Stimulated activated CD4-positive, alpha-beta T cell treated with anti-CD3 and anti-CD28 coated beads, Interleukin-4, amount 100 ng/mL, for 1 hour (primary cell): ENCODE data around the gene FAM170B.

ENCODE experiments used
- DNase-seq: peaks from one replicate; pipeline ENCODE4 v3.0.0-alpha.2; 2020

Gene FAM170B

DNA sequence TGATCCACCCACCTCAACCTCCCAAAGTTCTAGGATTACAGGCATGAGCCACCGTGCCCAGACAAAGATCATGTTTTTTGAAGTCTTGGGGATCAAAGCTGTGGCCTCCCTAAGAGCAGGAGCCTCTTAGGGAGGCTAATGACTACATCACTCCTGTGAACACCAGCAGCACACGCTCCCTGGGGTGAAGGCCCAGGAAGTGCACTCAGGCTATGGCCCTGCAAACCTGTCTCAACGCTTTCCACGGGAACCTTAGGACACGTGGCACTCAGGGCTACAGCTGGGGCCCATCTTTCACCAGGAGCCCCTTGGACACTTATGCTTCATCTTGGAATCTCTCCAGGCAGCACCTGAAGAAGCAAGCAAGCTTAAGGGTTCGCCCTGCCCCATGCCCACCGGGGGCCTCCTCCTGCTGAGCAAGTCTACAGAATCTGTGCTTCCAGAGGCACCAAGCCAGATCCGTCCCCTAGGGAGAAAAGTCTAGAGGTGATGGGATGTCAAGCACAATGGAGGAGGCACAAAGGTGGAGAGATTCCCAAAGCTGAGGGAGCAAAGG is 36.9 kb downstream of the FAM170B start:
- DNase-seq: no peak

- no peak for DNase-seq
Measured at GRCh38 chr10:49094646-49095045, 39.2 kb downstream of the FAM170B start.

- no peak for DNase-seq
Measured at GRCh38 chr10:49093922-49094321, 39.9 kb downstream of the FAM170B start.

DNA sequence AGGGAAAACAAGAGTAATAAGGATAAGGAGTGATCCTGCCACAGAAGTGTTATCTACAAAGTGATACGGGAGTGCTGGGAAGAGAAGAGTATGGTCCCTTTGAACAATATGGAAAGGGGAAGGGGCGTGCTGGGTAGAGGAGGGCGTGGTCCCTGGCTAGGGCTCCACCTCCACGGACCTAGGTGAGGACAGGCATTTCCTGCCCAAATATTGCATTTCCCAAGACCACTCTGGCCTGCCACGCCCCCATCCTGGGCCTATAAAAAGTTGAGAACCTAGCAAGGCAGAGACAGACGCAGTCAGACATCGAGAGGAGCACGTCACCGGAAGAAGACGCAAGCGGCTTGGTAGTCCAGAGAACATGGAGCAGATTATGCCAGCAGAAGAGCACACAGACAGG is 41.3 kb downstream of the FAM170B start:
- no peak for DNase-seq

DNA sequence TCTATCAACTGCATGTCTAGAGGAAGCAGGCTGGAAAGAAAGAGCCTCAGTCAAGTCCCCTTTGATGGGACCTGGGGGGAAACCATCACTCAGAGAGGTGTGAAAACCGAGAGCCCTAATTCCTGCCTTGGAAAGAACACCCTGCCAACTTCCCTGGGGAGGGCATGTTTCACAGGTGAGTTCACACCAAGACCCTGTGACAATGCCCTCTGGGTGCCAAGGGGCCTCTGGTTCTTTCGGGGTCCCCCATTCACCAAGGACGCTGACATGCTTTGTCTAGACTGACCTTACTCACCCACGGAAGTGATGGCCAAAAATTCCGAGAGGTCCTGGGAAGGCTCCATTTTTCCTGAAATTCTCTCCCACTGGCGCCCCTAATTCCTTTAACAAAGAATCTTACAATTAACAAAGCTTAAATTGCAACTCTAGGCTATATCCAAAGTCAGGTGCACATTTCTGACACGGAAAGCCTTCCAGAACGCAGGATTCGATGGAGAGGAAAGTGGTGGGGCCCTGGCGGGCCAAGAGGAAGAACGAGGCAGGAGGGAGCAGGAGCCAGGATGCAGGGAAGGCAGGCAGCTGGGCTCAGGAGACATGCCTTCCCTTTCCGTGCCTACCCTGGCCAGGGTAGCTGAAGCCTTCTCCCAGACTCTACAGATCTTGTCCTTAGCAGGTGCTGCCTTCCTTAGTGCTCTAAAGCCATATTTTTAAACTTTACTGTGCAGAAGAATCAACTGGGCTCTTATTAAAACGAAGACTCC is 42.2 kb downstream of the FAM170B start:
- no peak for DNase-seq

DNA sequence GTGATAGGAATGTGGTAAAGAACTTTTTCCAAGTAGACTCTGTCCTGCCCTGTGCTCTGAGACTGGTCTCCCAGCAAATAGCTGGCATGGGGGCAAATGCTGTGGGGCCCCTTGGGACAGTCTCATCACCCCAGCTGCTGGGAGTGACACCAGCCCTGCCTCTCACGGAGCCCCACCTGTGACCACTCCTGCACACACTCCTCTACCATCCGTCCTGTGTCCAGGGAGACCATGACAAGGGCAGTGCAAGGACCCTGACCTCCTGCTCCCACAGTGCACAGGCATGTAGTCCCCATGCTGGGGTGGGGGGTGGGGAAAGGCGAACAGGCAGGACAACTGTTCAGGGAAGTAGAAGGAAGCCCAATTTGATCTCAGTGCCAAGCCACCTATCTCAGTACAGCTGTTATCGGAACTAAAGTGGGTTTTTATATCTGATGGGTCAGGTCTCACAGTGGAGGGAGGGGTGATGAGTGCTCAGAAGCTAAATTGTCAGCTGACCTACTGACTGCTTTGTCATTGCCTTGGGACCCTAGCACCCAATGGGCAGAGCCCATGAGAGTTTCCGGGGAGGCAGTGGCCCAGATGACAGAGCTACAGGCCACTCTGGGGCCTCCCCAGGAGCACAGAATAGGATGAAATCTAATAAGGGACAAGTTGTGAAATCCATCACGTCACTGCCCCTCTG is 43.0 kb downstream of the FAM170B start:
- DNase-seq: no peak

DNA sequence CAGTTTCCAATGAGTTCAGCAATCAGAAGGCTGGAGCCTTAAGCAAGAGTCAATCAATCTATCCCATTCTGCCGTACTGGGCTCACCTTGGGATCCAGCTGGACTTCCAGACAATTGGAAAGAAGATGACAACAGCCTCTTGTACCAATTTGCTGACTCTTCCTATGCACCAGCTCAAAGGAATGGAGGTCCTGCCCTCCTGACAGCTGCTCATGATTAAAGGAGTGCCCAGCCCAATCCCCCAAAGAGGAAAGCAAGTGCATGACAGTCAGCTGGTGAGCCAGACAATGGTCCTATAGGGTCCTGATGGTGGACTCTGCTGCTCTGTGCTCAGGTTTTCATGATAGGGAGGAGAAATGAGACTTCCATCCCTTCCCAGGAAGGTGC is 43.6 kb downstream of the FAM170B start:
- DNase-seq: no peak

GRCh38 chr10:49089557-49090188 is 44.1 kb downstream of the FAM170B start:
- DNase-seq: no peak

DNA sequence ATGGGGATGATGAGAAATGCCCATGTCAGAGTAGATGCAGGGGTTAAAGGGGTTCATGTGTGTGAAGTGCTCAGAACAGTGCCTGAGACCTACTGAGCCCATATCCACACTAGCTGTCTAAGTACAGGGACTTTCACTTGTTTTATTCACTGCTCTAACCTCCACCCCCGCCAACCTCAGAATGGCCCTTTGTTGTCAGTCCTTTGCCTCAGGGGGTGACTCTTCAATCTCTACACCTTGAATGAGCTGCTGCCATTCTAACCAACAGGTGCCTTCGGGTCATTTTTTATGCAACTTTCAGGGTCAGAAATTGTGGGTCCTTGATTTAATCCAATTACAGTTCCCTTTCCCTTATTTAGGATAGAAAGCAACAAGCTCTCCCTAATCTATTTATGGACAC is 44.7 kb downstream of the FAM170B start:
- DNase-seq: no peak

GRCh38 chr10:49086889-49087288 is 46.9 kb downstream of the FAM170B start:
- DNase-seq: no peak

DNA sequence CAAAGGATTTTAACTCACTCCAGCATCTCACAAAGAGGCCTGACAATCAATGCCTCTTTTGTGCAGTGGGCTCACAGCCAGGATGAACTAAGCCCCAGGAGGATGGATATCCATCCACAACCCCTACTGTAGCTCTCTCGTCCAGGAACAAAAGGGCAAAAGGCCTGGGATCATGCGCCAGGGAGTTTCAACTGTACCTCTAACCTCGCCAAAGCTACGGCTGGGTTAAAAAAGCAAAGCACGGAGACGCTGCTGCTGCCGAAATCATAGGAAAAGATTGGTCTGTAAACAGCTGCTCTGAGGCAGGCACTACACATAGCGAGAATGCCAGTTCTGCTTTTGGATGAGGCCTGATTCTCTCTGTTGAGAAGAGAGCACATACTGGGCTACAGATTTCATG is 50.6 kb downstream of the FAM170B start:
- DNase-seq: no peak

- DNase-seq: no peak
Measured at GRCh38 chr10:49082766-49083165, 51.1 kb downstream of the FAM170B start.

DNA sequence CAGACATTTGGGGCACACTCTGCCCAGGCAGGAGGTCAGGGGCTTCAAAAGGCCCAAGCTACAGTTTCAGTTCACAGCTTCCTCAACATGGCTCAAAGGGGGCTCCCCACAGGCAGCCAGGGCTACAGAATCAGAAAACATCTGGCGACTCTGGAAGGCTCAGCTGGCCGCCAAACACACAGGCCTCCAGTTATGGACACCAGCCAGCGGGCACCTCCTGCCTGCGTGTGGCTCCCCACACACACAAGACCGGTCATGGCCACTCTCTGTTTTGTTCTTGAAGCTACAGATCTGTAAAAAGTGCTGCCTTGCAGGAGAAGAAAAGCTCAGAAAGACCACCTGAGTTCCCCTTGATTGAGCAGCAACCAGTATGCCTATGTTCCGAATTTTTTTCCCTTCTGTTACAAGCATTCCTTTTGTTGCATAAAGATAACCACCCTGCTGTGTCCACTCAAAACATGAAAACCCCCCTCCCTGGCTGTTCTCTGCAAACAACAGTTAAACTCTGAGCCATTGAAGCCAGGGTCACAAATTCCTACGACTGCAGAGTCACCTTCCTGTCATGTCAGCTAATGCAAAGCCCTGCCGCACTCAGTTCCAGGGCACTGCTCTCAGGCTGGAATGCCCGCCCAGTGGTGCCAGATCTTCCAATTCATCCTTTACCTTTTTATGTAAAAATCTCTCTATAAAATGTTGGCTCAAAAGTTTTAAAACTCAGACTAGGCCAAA is 52.1 kb downstream of the FAM170B start:
- no peak for DNase-seq
